Measurements from ENCODE around the gene TMEM11.

DNA sequence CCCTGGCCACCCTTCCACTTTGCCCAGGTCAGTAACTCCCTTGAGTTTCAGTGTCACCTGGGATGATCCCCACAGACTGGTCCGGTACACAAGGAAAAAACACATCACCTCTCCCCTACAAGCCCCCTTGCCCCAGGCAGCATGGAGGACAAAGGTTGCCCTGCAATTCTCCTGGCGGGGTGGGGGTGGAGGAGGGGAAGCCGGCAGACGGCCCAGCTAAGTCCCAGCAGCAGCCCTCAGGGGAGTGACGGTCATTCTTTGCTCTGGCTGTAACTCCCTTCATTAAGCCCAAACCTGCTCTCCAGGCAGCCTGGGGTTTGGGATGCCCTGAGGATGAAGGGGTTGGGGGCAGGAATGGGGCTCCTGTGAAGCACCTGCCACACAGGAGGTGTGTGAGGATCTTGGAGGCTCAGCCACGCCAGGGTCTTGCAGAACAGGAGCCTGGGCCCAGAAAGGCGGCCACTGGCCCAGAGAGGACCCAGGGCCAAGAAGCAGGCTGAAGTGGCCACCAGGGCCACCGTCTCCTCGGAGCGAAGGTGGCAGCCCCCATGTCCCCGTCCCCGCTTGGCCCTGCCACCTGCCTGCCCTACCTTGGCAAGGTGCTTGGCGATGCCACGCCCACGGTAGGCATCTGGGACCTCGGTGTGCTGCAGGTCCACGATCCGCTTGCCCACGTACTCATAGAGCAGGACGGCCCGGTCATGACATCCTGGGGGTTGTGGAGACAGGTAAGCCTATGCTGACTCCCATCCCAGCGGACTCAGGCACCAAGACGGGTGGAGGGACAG lies 29.7 kb upstream of the TMEM11 start:
- TF ChIP-seq, protein P1, sequence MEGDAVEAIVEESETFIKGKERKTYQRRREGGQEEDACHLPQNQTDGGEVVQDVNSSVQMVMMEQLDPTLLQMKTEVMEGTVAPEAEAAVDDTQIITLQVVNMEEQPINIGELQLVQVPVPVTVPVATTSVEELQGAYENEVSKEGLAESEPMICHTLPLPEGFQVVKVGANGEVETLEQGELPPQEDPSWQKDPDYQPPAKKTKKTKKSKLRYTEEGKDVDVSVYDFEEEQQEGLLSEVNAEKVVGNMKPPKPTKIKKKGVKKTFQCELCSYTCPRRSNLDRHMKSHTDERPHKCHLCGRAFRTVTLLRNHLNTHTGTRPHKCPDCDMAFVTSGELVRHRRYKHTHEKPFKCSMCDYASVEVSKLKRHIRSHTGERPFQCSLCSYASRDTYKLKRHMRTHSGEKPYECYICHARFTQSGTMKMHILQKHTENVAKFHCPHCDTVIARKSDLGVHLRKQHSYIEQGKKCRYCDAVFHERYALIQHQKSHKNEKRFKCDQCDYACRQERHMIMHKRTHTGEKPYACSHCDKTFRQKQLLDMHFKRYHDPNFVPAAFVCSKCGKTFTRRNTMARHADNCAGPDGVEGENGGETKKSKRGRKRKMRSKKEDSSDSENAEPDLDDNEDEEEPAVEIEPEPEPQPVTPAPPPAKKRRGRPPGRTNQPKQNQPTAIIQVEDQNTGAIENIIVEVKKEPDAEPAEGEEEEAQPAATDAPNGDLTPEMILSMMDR (conservative IDR thresholded peaks at IDR 0.05 in 1 of 2, IDR thresholded peaks at IDR 0.05 in 1 of 2; ENCODE audit: extremely low read depth in 1 of 2, insufficient read depth in 1 of 2, low read depth in 1 of 2, low read length in 2 of 2): no peak
- no peak for TF ChIP-seq EZH2 (IDR thresholded peaks at IDR 0.05; ENCODE audit: borderline replicate concordance, low read length)
